Fibroblast of the aortic adventitia (primary cell): Measurements from ENCODE around the gene PSAP. TPM values are rescaled to one million over a fixed set of nuclear protein-coding genes. Genes with fewer than 3 reads are reported as not detected.

Source experiments
- DNase-seq: peaks from one replicate; pipeline ENCODE4 v3.0.0-alpha.2; 2010; ENCODE audit warnings: low read depth
- H3K4me3 ChIP-seq: 2 replicates; pipeline ENCODE4 v1.5.1; 2011; ENCODE audit warnings: low read depth, mild to moderate bottlenecking, control low read depth, low read length, moderate library complexity
- CTCF ChIP-seq: IDR thresholded peaks from 2 replicates; pipeline ENCODE4 v1.5.1; 2011; ENCODE audit warnings: mild to moderate bottlenecking, low read length, control low read depth, inconsistent platforms; ENCODE audit not compliant: insufficient read depth
- total RNA-seq: library from RNA; depleted of rRNA; stranded (reverse); fragments of >200 nt; gene quantifications from 2 replicates; pipeline ENCODE4 v1.2.3, GENCODE V29; 2012; ENCODE audit warnings: low replicate concordance

PSAP gene
- total RNA-seq, 1 donor = 615 TPM

DNA sequence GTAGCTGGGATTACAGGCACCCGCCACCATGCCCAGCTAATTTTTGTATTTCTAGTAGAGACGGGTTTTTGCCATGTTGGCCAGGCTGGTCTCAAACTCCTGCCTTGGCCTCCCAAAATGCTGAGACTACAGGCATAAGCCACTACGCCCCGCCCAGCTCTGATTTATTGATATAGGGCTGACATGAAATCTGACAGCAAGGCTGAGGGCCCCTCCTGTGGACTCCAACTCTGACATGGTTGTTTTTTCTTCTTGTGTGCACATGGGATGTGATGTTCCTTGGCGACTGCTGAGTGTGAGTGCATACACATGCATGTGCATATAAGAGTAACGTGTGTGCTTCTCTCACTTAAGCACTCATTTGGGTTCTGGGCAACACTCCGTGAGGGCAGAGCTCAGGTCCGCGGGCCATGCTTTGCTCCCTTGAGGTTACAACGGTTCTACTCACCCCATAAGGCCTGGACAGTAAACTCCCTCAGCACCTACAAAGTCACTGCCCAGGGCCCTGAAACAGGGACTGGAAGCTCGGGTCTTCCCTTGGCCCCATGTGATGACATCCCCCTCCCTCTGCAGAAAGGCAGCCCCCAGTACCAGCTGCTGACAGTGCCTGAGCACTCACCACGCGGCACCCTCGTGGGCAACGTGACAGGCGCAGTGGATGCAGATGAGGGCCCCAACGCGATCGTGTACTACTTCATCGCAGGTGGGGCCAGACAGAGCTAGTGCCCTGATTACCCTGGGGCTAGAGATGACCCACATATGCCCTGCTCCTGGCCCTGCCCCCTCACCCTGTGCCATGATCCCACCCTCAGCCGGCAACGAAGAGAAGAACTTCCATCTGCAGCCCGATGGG is 44.1 kb downstream of the PSAP start:
- TF ChIP-seq CTCF = no peak
- no peak for DNase-seq
- no peak overlapping the region for H3K4me3 ChIP-seq

- no peak for DNase-seq
- H3K4me3 ChIP-seq = no peak overlapping the region
- no peak for TF ChIP-seq CTCF
Observed at GRCh38 chr10:71805776-71806703, 45.0 kb downstream of the PSAP start.

GRCh38 chr10:71804077-71804476 is 47.0 kb downstream of the PSAP start:
- no peak for TF ChIP-seq CTCF
- no peak overlapping the region for H3K4me3 ChIP-seq
- DNase-seq = no peak

GRCh38 chr10:71802715-71803488 is 48.1 kb downstream of the PSAP start:
- H3K4me3 ChIP-seq = no peak overlapping the region
- DNase-seq = no peak
- no peak for TF ChIP-seq CTCF

- no peak for TF ChIP-seq CTCF
- no peak overlapping the region for H3K4me3 ChIP-seq
Observed at GRCh38 chr10:71802235-71802634, 48.8 kb downstream of the PSAP start.

GRCh38 chr10:71801361-71801760 is 49.7 kb downstream of the PSAP start:
- DNase-seq = no peak
- no peak for TF ChIP-seq CTCF
- H3K4me3 ChIP-seq = no peak overlapping the region

More at GRCh38 chr10:71802235-71802634, 48.8 kb downstream of the PSAP start:
- no peak for DNase-seq
